ENCODE results near the gene RAP1GAP. TPM values are rescaled to one million over a fixed set of nuclear protein-coding genes. Genes with fewer than 3 reads are reported as not detected.

Gene RAP1GAP
- total and polyA plus RNA-seq, 9 of the 15 experiments (the other 6 are each of a cell fraction or from before 2014, with no cell fraction given) = 0.29 to 30.2 (median 19.2) TPM

DNA sequence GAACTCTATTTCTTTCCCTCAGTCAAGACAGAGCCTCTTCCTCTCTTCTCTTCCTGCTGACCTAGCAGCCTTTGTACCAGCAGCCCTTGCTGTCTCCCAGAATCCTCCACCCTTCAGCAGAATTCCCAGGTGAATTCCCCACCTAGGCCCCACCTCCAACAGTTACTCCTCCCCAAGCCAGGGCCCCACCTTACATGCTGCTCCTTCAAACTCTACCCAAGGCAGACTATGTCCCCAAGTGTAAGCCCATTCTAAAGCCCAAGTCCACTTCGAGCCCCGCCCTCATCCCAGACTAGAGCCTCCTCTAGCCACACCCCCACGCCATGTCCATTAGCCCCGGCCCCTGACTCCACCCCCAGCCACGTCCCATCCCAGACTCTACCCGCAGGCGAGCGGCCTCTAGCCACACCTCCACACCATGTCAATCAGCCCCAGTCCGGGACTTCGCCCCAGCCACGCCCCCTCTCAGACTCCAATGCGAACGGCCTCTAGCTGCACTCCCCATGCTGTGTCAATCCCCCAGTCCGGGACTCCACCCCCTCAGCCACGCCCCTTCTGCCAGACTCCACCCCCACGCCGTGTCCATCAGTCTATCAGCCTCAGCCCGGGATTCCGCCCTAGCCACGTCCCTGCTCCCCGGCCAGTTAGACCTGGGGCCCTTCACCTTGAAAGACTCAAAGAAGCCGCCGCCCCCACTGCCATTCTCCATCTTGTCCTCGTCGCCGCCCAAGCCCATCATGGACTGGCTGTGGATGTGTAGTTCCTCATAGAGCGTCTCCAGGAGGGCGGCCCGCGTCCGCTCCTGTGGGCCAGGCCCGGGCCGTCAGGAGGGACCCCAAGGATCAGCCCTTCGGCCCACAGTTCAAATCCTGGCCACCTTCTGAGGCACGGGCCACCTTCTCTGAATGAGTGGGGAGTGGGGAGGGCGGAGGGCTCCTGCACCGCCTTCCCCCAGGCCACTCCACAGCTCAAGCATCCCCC, 61.3 kb downstream of the RAP1GAP start (continued):
- TF ChIP-seq, protein P1, sequence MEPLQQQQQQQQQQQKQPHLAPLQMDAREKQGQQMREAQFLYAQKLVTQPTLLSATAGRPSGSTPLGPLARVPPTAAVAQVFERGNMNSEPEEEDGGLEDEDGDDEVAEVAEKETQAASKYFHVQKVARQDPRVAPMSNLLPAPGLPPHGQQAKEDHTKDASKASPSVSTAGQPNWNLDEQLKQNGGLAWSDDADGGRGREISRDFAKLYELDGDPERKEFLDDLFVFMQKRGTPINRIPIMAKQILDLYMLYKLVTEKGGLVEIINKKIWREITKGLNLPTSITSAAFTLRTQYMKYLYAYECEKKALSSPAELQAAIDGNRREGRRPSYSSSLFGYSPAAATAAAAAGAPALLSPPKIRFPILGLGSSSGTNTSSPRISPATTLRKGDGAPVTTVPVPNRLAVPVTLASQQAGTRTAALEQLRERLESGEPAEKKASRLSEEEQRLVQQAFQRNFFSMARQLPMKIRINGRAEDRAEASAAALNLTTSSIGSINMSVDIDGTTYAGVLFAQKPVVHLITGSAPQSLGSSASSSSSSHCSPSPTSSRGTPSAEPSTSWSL (CRISPR knock-in tag; IDR thresholded peaks at IDR 0.05; ENCODE audit: borderline replicate concordance) = no peak
- TF ChIP-seq WHSC1 (IDR thresholded peaks at IDR 0.05; ENCODE audit: low read length) = no peak
- no peak for TF ChIP-seq SOX6 (IDR thresholded peaks at IDR 0.05)
- no peak for TF ChIP-seq NFE2 (IDR thresholded peaks at IDR 0.05; ENCODE audit: low read depth)
- no peak for TF ChIP-seq EZH2 (IDR thresholded peaks at IDR 0.05; ENCODE audit: borderline replicate concordance, low read depth, low read length)
- TF ChIP-seq, protein P2, sequence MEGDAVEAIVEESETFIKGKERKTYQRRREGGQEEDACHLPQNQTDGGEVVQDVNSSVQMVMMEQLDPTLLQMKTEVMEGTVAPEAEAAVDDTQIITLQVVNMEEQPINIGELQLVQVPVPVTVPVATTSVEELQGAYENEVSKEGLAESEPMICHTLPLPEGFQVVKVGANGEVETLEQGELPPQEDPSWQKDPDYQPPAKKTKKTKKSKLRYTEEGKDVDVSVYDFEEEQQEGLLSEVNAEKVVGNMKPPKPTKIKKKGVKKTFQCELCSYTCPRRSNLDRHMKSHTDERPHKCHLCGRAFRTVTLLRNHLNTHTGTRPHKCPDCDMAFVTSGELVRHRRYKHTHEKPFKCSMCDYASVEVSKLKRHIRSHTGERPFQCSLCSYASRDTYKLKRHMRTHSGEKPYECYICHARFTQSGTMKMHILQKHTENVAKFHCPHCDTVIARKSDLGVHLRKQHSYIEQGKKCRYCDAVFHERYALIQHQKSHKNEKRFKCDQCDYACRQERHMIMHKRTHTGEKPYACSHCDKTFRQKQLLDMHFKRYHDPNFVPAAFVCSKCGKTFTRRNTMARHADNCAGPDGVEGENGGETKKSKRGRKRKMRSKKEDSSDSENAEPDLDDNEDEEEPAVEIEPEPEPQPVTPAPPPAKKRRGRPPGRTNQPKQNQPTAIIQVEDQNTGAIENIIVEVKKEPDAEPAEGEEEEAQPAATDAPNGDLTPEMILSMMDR (IDR thresholded peaks at IDR 0.05 in 2 of 3, conservative IDR thresholded peaks at IDR 0.05 in 1 of 3; ENCODE audit: insufficient read depth in 2 of 3, low read depth in 1 of 3, low read length in 3 of 3) = no peak
- peak; percentile 90; the same call in 1 of the 2 replicates for TF ChIP-seq POLR2AphosphoS2 (IDR thresholded peaks at IDR 0.05; ENCODE audit: low read length)
- TF ChIP-seq, protein P3, sequence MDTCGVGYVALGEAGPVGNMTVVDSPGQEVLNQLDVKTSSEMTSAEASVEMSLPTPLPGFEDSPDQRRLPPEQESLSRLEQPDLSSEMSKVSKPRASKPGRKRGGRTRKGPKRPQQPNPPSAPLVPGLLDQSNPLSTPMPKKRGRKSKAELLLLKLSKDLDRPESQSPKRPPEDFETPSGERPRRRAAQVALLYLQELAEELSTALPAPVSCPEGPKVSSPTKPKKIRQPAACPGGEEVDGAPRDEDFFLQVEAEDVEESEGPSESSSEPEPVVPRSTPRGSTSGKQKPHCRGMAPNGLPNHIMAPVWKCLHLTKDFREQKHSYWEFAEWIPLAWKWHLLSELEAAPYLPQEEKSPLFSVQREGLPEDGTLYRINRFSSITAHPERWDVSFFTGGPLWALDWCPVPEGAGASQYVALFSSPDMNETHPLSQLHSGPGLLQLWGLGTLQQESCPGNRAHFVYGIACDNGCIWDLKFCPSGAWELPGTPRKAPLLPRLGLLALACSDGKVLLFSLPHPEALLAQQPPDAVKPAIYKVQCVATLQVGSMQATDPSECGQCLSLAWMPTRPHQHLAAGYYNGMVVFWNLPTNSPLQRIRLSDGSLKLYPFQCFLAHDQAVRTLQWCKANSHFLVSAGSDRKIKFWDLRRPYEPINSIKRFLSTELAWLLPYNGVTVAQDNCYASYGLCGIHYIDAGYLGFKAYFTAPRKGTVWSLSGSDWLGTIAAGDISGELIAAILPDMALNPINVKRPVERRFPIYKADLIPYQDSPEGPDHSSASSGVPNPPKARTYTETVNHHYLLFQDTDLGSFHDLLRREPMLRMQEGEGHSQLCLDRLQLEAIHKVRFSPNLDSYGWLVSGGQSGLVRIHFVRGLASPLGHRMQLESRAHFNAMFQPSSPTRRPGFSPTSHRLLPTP (IDR thresholded peaks at IDR 0.05; ENCODE audit: borderline replicate concordance, extremely low read depth, insufficient read length) = no peak
- TF ChIP-seq, protein P4, sequence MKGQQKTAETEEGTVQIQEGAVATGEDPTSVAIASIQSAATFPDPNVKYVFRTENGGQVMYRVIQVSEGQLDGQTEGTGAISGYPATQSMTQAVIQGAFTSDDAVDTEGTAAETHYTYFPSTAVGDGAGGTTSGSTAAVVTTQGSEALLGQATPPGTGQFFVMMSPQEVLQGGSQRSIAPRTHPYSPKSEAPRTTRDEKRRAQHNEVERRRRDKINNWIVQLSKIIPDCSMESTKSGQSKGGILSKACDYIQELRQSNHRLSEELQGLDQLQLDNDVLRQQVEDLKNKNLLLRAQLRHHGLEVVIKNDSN (CRISPR knock-in tag; IDR thresholded peaks at IDR 0.05) = no peak
- no peak for TF ChIP-seq ZNF165 (CRISPR knock-in tag; IDR thresholded peaks at IDR 0.05; ENCODE audit: borderline replicate concordance)
- TF ChIP-seq HNRNPLL (IDR thresholded peaks at IDR 0.05; ENCODE audit: low read depth, low read length, poor library complexity, severe bottlenecking) = no peak
- no peak for TF ChIP-seq MAFK (IDR thresholded peaks at IDR 0.05; ENCODE audit: low read length)
- no peak for TF ChIP-seq ZNF398 (CRISPR knock-in tag; IDR thresholded peaks at IDR 0.05)
- no peak for TF ChIP-seq ZNF174 (CRISPR knock-in tag; IDR thresholded peaks at IDR 0.05)
- TF ChIP-seq PKNOX1 (IDR thresholded peaks at IDR 0.05) = peak; percentile 100
- peak; percentile 97 for TF ChIP-seq SP1 (CRISPR knock-in tag; IDR thresholded peaks at IDR 0.05)

Data from K562 (cell line).